AG09309 (cell line): Measurements from ENCODE around the gene MC5R.

Experiments
- DNase-seq: peaks from one replicate; pipeline ENCODE4 v3.0.0-alpha.2; 2010; ENCODE audit warnings: low read depth
- H3K4me3 ChIP-seq: 2 replicates; pipeline ENCODE4 v1.5.1; 2011; ENCODE audit warnings: mild to moderate bottlenecking, low read depth, low read length, moderate library complexity; ENCODE audit not compliant: control insufficient read depth
- CTCF ChIP-seq: IDR thresholded peaks from 2 replicates; pipeline ENCODE4 v1.5.1; 2011; ENCODE audit warnings: mild to moderate bottlenecking, low read depth, low read length, inconsistent platforms; ENCODE audit not compliant: insufficient read depth, control insufficient read depth; ENCODE audit errors: missing control alignments

MC5R gene

GRCh38 chr18:13809531-13810255 is 14.3 kb upstream of the MC5R start:
- TF ChIP-seq CTCF: no peak
- DNase-seq: no peak
- no peak overlapping the region for H3K4me3 ChIP-seq

GRCh38 chr18:13810950-13811485 is 12.9 kb upstream of the MC5R start:
- no peak for TF ChIP-seq CTCF
- DNase-seq: no peak
- H3K4me3 ChIP-seq: no peak overlapping the region

GRCh38 chr18:13811993-13812392 is 12.0 kb upstream of the MC5R start:
- TF ChIP-seq CTCF: peak; percentile 34
- no peak overlapping the region for H3K4me3 ChIP-seq
- DNase-seq: no peak

- peak; percentile 90 for TF ChIP-seq CTCF
- no peak overlapping the region for H3K4me3 ChIP-seq
- no peak for DNase-seq
Measured at GRCh38 chr18:13813271-13813849, 10.6 kb upstream of the MC5R start.

GRCh38 chr18:13826209-13826608 is 2.3 kb downstream of the MC5R start:
- no peak for DNase-seq
- no peak for TF ChIP-seq CTCF
- H3K4me3 ChIP-seq: no peak overlapping the region

GRCh38 chr18:13831864-13832508 is 8.0 kb downstream of the MC5R start:
- H3K4me3 ChIP-seq: no peak overlapping the region
- no peak for TF ChIP-seq CTCF
- DNase-seq: no peak
